HG03139 (cell line): ENCODE results near the gene AEBP2.

Source experiments
- ATAC-seq: cut with Tn5 transposase; IDR thresholded peaks from one replicate; pipeline ENCODE4 v1.9.1; 2021; ENCODE audit not compliant: unreplicated experiment

AEBP2 gene

GRCh38 chr12:19498099-19498498 lies 58.8 kb downstream of the AEBP2 start:
- ATAC-seq = no peak

DNA sequence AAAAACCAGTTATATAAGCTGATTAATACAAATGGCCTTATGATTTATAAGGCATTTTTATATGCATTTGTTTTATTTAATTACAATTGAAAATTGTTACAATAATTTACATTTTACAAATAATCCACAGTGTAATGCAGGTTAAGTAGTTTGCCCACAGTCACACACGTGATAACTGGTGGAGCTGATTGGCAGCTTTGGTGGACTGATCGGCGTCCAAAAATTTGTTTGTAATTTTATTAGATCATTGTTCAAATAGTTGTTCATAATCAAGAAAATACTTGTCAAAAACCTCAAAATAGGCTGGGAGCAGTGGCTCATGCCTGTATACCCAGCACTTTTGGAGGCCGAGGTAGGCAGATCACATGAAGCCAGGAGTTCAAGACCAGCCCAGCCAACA lies 59.7 kb downstream of the AEBP2 start:
- no peak for ATAC-seq

GRCh38 chr12:19506497-19506896 lies 67.2 kb downstream of the AEBP2 start:
- no peak for ATAC-seq

GRCh38 chr12:19507823-19508222 lies 68.5 kb downstream of the AEBP2 start:
- no peak for ATAC-seq

GRCh38 chr12:19510461-19510860 lies 71.2 kb downstream of the AEBP2 start:
- no peak for ATAC-seq

- ATAC-seq = no peak
Observed at GRCh38 chr12:19515179-19515578, 75.9 kb downstream of the AEBP2 start.

DNA sequence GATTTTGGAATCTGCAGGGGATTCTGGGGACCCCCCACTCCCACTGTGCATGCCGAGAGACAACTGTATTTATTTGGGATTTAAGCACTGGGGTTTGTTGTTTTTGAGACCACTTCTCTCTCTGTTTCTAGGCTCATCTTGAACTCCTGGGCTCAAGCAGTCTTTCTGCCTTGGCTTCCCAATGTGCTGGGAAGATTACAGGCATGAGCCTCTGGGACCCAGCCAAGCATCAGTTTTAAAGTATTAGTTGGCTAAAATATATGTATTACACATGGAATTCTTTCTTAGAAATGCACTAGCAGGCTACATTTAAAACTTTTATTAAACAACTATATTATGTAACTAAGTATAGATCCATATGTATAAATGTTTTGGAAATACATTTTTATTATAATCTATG lies 78.3 kb downstream of the AEBP2 start:
- no peak for ATAC-seq

- no peak for ATAC-seq
Observed at GRCh38 chr12:19518209-19518608, 78.9 kb downstream of the AEBP2 start.

GRCh38 chr12:19520646-19521415 lies 81.5 kb downstream of the AEBP2 start:
- ATAC-seq = no peak

- no peak for ATAC-seq
Observed at GRCh38 chr12:19525274-19525673, 86.0 kb downstream of the AEBP2 start.

DNA sequence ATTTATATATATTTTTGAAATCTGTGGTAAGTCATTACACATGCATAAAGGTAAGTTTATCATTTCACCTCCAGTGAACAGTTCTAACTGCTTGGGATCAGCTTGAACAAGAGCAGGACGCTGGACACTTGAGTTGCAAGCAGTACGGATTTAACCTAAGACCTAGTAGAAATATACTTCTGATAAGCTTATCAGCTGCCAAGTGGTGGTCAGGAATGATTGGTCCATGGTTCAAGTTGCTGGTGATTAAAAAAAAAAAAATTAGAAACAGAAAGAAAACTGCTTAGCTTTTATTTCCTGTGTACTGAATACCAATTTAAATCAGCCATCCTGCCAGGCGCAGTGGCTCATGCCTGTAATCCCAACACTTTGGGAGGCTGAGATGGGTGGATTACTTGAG lies 88.6 kb downstream of the AEBP2 start:
- no peak for ATAC-seq

- ATAC-seq = no peak
Observed at GRCh38 chr12:19528750-19529149, 89.5 kb downstream of the AEBP2 start.

DNA sequence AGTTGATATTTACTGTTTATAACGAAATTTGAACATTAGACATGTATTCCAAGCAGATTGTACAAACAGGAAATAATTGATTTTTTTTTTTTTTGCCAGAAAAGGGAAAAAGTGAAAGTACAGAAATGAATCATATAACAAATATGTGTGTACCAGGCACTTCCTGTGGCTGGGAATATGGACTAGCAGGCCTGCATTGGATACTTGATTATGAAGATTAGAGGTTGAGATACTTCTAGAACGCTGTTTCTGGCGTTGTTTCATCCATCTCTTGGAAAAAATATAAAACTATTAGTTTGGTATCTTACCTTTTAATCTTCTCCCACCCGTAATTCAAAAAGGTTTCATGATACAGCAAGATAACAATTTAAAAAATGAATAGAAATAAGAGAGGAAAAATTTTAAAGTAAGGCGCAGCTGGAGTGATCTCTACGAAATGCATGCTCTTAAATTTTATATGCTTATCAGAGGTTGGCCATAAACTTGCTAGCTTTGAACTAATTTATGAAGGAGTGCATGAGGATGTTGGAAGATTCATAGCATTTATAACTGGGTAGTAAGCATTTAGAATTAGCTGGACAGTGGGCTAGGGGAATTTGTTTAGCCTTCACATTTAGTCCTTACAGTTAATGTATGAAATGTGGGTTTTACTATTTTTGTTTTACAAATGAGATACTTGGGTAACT lies 90.8 kb downstream of the AEBP2 start:
- no peak for ATAC-seq

- ATAC-seq = no peak
Observed at GRCh38 chr12:19530637-19531023, 91.3 kb downstream of the AEBP2 start.

GRCh38 chr12:19533567-19533966 lies 94.3 kb downstream of the AEBP2 start:
- ATAC-seq = no peak

GRCh38 chr12:19539071-19539470 lies 99.8 kb downstream of the AEBP2 start:
- no peak for ATAC-seq

DNA sequence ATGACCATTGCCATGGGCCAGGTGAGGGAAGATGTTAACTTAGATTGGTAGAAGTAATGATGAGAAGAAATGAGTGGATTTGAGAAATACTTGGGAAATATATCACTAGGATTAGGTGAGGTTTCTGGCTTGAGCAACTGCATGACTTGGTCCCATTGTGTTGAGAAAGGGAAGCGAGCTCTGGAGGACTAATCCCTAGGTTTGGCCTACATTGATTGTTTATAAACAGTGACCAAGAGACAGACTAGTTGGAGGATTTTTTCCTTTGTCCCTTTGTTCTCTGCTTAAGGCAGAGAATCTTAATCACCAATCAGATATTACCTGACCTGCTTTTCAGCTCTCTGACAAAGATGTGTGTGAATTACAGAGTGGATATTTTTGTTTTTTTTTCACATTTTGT lies 100.5 kb downstream of the AEBP2 start:
- no peak for ATAC-seq

GRCh38 chr12:19542606-19543005 lies 103.3 kb downstream of the AEBP2 start:
- ATAC-seq = no peak

DNA sequence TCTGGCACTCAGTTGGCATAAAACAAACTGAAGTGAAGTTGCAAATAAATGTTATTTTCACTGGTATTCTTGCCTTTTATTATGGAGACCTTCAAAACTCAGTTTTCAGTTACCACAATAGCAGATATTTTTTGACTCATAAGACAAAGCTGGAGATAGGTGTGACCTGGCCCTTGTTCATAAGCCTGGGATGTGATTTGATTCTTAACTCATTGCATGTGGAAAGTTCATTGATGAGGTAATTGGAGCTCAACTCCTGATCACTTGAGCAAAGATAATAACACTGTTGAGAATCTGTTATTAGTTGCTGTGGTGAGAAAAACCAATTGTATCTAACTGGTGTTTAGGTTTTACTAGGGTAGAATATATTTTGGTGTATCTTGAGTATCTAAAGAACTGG lies 105.1 kb downstream of the AEBP2 start:
- no peak for ATAC-seq

DNA sequence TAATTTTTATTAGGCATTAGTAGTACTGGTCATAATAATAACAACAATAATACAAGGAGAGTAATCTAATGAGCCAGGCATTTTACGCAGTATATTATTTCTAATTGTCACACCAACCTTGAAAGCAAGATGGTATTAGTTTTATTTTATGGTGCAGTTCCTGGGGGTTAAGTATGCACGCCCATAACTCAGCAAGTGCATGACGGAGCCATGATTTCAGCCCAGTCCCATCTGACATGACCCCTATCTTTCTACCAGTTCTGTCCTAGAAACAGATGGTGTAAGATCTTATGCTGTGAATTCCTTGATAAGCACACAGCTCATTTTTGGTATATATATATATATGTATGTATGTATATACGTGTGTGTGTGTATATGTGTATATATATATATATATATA lies 106.0 kb downstream of the AEBP2 start:
- no peak for ATAC-seq

GRCh38 chr12:19546027-19546426 lies 106.7 kb downstream of the AEBP2 start:
- no peak for ATAC-seq

DNA sequence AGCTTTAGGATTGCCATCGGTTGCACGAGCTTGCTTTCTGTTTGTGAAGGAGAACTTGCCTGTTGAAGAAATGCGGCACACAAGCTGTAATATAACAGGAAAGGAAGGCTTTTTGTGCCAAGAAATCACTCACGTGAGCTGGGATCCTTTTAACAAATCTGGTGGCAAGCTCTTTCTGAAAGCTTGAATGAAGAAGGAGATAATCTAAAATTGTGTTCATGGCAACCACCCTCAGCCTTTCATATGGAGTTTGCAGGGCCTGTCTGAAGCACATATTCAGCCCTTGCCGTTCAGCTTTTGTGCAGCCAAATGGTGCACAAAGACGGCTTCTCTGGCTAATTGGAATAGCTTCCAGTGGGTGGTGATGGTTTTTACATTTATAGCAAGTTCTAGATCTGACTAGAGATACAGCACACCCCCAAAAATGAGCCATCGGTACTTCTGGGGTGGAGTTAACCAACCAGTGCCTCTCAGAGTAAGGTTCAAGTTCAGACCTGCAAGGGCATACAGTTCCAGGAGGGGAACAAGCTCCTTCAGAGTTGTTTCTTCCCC lies 107.4 kb downstream of the AEBP2 start:
- no peak for ATAC-seq
